Fibroblast of skin of right biceps (primary cell): Measurements from ENCODE around the gene PPM1E.
"Not testable (repeated sequence)": the region's sequence is repeated elsewhere in the genome, so short reads cannot be mapped to it uniquely, and the experiment has no call there.

Source experiments
- DNase-seq: peaks from one replicate; pipeline ENCODE4 v3.0.0-alpha.2; 2013

PPM1E gene

GRCh38 chr17:58850106-58850505 lies 94.5 kb downstream of the PPM1E start:
- DNase-seq = not testable (repeated sequence)

GRCh38 chr17:58865301-58865700 lies 109.6 kb downstream of the PPM1E start:
- DNase-seq = no peak

GRCh38 chr17:58870747-58871146 lies 115.1 kb downstream of the PPM1E start:
- DNase-seq = no peak

GRCh38 chr17:58873926-58874325 lies 118.3 kb downstream of the PPM1E start:
- no peak for DNase-seq

GRCh38 chr17:58875261-58875660 lies 119.6 kb downstream of the PPM1E start:
- DNase-seq = no peak

GRCh38 chr17:58884161-58884560 lies 128.5 kb downstream of the PPM1E start:
- DNase-seq = no peak

- no peak for DNase-seq
Measured at GRCh38 chr17:58886514-58886913, 130.9 kb downstream of the PPM1E start.

GRCh38 chr17:58889928-58890327 lies 134.3 kb downstream of the PPM1E start:
- DNase-seq = no peak

- DNase-seq = no peak
Measured at GRCh38 chr17:58899191-58899590, 143.5 kb downstream of the PPM1E start.

- no peak for DNase-seq
Measured at GRCh38 chr17:58902322-58902721, 146.7 kb downstream of the PPM1E start.

GRCh38 chr17:58911741-58912343 lies 156.2 kb downstream of the PPM1E start:
- no peak for DNase-seq

GRCh38 chr17:58913552-58913951 lies 157.9 kb downstream of the PPM1E start:
- no peak for DNase-seq

- DNase-seq = peak; percentile 46
Measured at GRCh38 chr17:58913971-58914769, 158.5 kb downstream of the PPM1E start.

- no peak for DNase-seq
Measured at GRCh38 chr17:58917228-58917627, 161.6 kb downstream of the PPM1E start.

- no peak for DNase-seq
Measured at GRCh38 chr17:58918072-58918471, 162.4 kb downstream of the PPM1E start.

GRCh38 chr17:58918884-58919283 lies 163.2 kb downstream of the PPM1E start:
- no peak for DNase-seq

- DNase-seq = no peak
Measured at GRCh38 chr17:58920773-58921172, 165.1 kb downstream of the PPM1E start.

- no peak for DNase-seq
Measured at GRCh38 chr17:58932956-58933355, 177.3 kb downstream of the PPM1E start.

GRCh38 chr17:58936295-58936694 lies 180.6 kb downstream of the PPM1E start:
- no peak for DNase-seq

- DNase-seq = no peak
Measured at GRCh38 chr17:58944166-58944565, 188.5 kb downstream of the PPM1E start.

GRCh38 chr17:58947411-58947810 lies 191.8 kb downstream of the PPM1E start:
- no peak for DNase-seq

- DNase-seq = no peak
Measured at GRCh38 chr17:58947824-58948223, 192.2 kb downstream of the PPM1E start.

GRCh38 chr17:58954358-58954757 lies 198.7 kb downstream of the PPM1E start:
- DNase-seq = not testable (repeated sequence)

GRCh38 chr17:58956997-58957724 lies 201.5 kb downstream of the PPM1E start:
- peak; percentile 53 for DNase-seq
